ENCODE results near the gene AGFG1.

Gene AGFG1

GRCh38 chr2:227500301-227500630 lies 28.3 kb downstream of the AGFG1 start:
- H3K36me3 ChIP-seq (ENCODE audit: control insufficient read depth, insufficient read depth, low read length): no peaks in the 10 kb centered on the region; the same call in 1 of the 2 replicates
- H3K27me3 ChIP-seq (ENCODE audit: control insufficient read depth, insufficient read depth, low read length): no peaks in the 10 kb centered on the region
- no peak overlapping the region for H3K4me3 ChIP-seq (ENCODE audit: low read depth, low read length)

GRCh38 chr2:227503433-227504406 lies 31.8 kb downstream of the AGFG1 start:
- H3K36me3 ChIP-seq (ENCODE audit: control insufficient read depth, insufficient read depth, low read length): no peaks in the 10 kb centered on the region
- no peak overlapping the region for H3K4me3 ChIP-seq (ENCODE audit: low read depth, low read length)
- peaks cover 13% of the 10 kb centered on the region; the same call in 1 of the 2 replicates for H3K4me1 ChIP-seq (ENCODE audit: control insufficient read depth, insufficient read depth, low read length)
- H3K27ac ChIP-seq (ENCODE audit: low read depth, low read length): no peak overlapping the region
- no peaks in the 10 kb centered on the region for H3K27me3 ChIP-seq (ENCODE audit: control insufficient read depth, insufficient read depth, low read length)
- H3K9ac ChIP-seq (ENCODE audit: low read depth, low read length): no peak overlapping the region
- H3K9me3 ChIP-seq (ENCODE audit: control insufficient read depth, insufficient read depth, low read length): no peaks in the 10 kb centered on the region

More at GRCh38 chr2:227500301-227500630, 28.3 kb downstream of the AGFG1 start:
- Histone ChIP-seq H3K9ac (ENCODE audit: low read depth, low read length) (no peak overlapping the region), H3K27ac (ENCODE audit: low read depth, low read length) (no peak overlapping the region), H3K9me3 (ENCODE audit: control insufficient read depth, insufficient read depth, low read length) (no peaks in the 10 kb centered on the region), H3K4me1 (ENCODE audit: control insufficient read depth, insufficient read depth, low read length) (peaks cover 20% of the 10 kb centered on the region; the same call in 1 of the 2 replicates)

- H3K4me3 ChIP-seq (ENCODE audit: low read depth, low read length): no peak overlapping the region
- no peak overlapping the region for H3K9ac ChIP-seq (ENCODE audit: low read depth, low read length)
- no peak overlapping the region for H3K27ac ChIP-seq (ENCODE audit: low read depth, low read length)
- no peaks in the 10 kb centered on the region for H3K36me3 ChIP-seq (ENCODE audit: control insufficient read depth, insufficient read depth, low read length)
- no peaks in the 10 kb centered on the region for H3K27me3 ChIP-seq (ENCODE audit: control insufficient read depth, insufficient read depth, low read length)
- H3K4me1 ChIP-seq (ENCODE audit: control insufficient read depth, insufficient read depth, low read length): peaks cover 20% of the 10 kb centered on the region; the same call in 1 of the 2 replicates
- H3K9me3 ChIP-seq (ENCODE audit: control insufficient read depth, insufficient read depth, low read length): no peaks in the 10 kb centered on the region
These were observed 32.7 kb downstream of the AGFG1 start for GRCh38 chr2:227504700-227505099.

- H3K27ac ChIP-seq (ENCODE audit: low read depth, low read length): no peak overlapping the region
- H3K9me3 ChIP-seq (ENCODE audit: control insufficient read depth, insufficient read depth, low read length): no peaks in the 10 kb centered on the region
- H3K36me3 ChIP-seq (ENCODE audit: control insufficient read depth, insufficient read depth, low read length): no peaks in the 10 kb centered on the region
- no peaks in the 10 kb centered on the region for H3K27me3 ChIP-seq (ENCODE audit: control insufficient read depth, insufficient read depth, low read length)
- H3K4me1 ChIP-seq (ENCODE audit: control insufficient read depth, insufficient read depth, low read length): peaks cover 32% of the 10 kb centered on the region
- no peak overlapping the region for H3K9ac ChIP-seq (ENCODE audit: low read depth, low read length)
- no peak overlapping the region for H3K4me3 ChIP-seq (ENCODE audit: low read depth, low read length)
These were observed 34.5 kb downstream of the AGFG1 start for GRCh38 chr2:227506456-227506855.

- Histone ChIP-seq H3K27ac (ENCODE audit: low read depth, low read length) (no peak overlapping the region), H3K4me1 (ENCODE audit: control insufficient read depth, insufficient read depth, low read length) (peaks cover 41% of the 10 kb centered on the region), H3K27me3 (ENCODE audit: control insufficient read depth, insufficient read depth, low read length) (no peaks in the 10 kb centered on the region), H3K4me3 (ENCODE audit: low read depth, low read length) (no peak overlapping the region), H3K9ac (ENCODE audit: low read depth, low read length) (no peak overlapping the region), H3K36me3 (ENCODE audit: control insufficient read depth, insufficient read depth, low read length) (no peaks in the 10 kb centered on the region), H3K9me3 (ENCODE audit: control insufficient read depth, insufficient read depth, low read length) (no peaks in the 10 kb centered on the region)
These were observed 36.0 kb downstream of the AGFG1 start for GRCh38 chr2:227507963-227508362.

GRCh38 chr2:227509076-227509475 lies 37.1 kb downstream of the AGFG1 start:
- Histone ChIP-seq H3K27ac (ENCODE audit: low read depth, low read length) (no peak overlapping the region), H3K9me3 (ENCODE audit: control insufficient read depth, insufficient read depth, low read length) (no peaks in the 10 kb centered on the region), H3K9ac (ENCODE audit: low read depth, low read length) (no peak overlapping the region), H3K4me1 (ENCODE audit: control insufficient read depth, insufficient read depth, low read length) (peaks cover 41% of the 10 kb centered on the region), H3K36me3 (ENCODE audit: control insufficient read depth, insufficient read depth, low read length) (no peaks in the 10 kb centered on the region), H3K4me3 (ENCODE audit: low read depth, low read length) (no peak overlapping the region), H3K27me3 (ENCODE audit: control insufficient read depth, insufficient read depth, low read length) (no peaks in the 10 kb centered on the region)

- no peak overlapping the region for H3K9ac ChIP-seq (ENCODE audit: low read depth, low read length)
- H3K27me3 ChIP-seq (ENCODE audit: control insufficient read depth, insufficient read depth, low read length): no peaks in the 10 kb centered on the region
- no peak overlapping the region for H3K27ac ChIP-seq (ENCODE audit: low read depth, low read length)
- H3K4me3 ChIP-seq (ENCODE audit: low read depth, low read length): no peak overlapping the region
- H3K36me3 ChIP-seq (ENCODE audit: control insufficient read depth, insufficient read depth, low read length): no peaks in the 10 kb centered on the region
- H3K4me1 ChIP-seq (ENCODE audit: control insufficient read depth, insufficient read depth, low read length): peaks cover 36% of the 10 kb centered on the region
- H3K9me3 ChIP-seq (ENCODE audit: control insufficient read depth, insufficient read depth, low read length): no peaks in the 10 kb centered on the region
These were observed 38.1 kb downstream of the AGFG1 start for GRCh38 chr2:227509824-227510619.

GRCh38 chr2:227510620-227510958 lies 38.6 kb downstream of the AGFG1 start:
- no peak overlapping the region for H3K9ac ChIP-seq (ENCODE audit: low read depth, low read length)
- H3K4me3 ChIP-seq (ENCODE audit: low read depth, low read length): no peak overlapping the region
- no peak overlapping the region for H3K27ac ChIP-seq (ENCODE audit: low read depth, low read length)
- no peaks in the 10 kb centered on the region for H3K9me3 ChIP-seq (ENCODE audit: control insufficient read depth, insufficient read depth, low read length)
- H3K4me1 ChIP-seq (ENCODE audit: control insufficient read depth, insufficient read depth, low read length): peaks cover 40% of the 10 kb centered on the region
- H3K36me3 ChIP-seq (ENCODE audit: control insufficient read depth, insufficient read depth, low read length): no peaks in the 10 kb centered on the region
- no peaks in the 10 kb centered on the region for H3K27me3 ChIP-seq (ENCODE audit: control insufficient read depth, insufficient read depth, low read length)

GRCh38 chr2:227511239-227511930 lies 39.4 kb downstream of the AGFG1 start:
- Histone ChIP-seq H3K4me3 (ENCODE audit: low read depth, low read length) (no peak overlapping the region), H3K9me3 (ENCODE audit: control insufficient read depth, insufficient read depth, low read length) (no peaks in the 10 kb centered on the region), H3K4me1 (ENCODE audit: control insufficient read depth, insufficient read depth, low read length) (peaks cover 48% of the 10 kb centered on the region), H3K27ac (ENCODE audit: low read depth, low read length) (no peak overlapping the region), H3K36me3 (ENCODE audit: control insufficient read depth, insufficient read depth, low read length) (no peaks in the 10 kb centered on the region), H3K9ac (ENCODE audit: low read depth, low read length) (no peak overlapping the region), H3K27me3 (ENCODE audit: control insufficient read depth, insufficient read depth, low read length) (no peaks in the 10 kb centered on the region)

GRCh38 chr2:227511955-227512354 lies 40.0 kb downstream of the AGFG1 start:
- Histone ChIP-seq H3K27ac (ENCODE audit: low read depth, low read length) (no peak overlapping the region), H3K9ac (ENCODE audit: low read depth, low read length) (no peak overlapping the region), H3K9me3 (ENCODE audit: control insufficient read depth, insufficient read depth, low read length) (no peaks in the 10 kb centered on the region), H3K4me3 (ENCODE audit: low read depth, low read length) (no peak overlapping the region), H3K36me3 (ENCODE audit: control insufficient read depth, insufficient read depth, low read length) (no peaks in the 10 kb centered on the region), H3K4me1 (ENCODE audit: control insufficient read depth, insufficient read depth, low read length) (peaks cover 49% of the 10 kb centered on the region), H3K27me3 (ENCODE audit: control insufficient read depth, insufficient read depth, low read length) (no peaks in the 10 kb centered on the region)
